Type B pancreatic cell (in vitro differentiated cells): ENCODE measurements around the gene ANKRD12. TPM values are rescaled to one million over a fixed set of nuclear protein-coding genes. Genes with fewer than 3 reads are reported as not detected.
"Not testable (repeated sequence)": the region's sequence is repeated elsewhere in the genome, so short reads cannot be mapped to it uniquely, and the experiment has no call there.

Experiments used
- DNase-seq: peaks from one replicate; pipeline ENCODE4 v3.0.0; 2021; ENCODE audit warnings: mixed read lengths; ENCODE audit not compliant: unreplicated experiment; ENCODE audit errors: extremely low spot score
- H3K27ac Mint-ChIP-seq: 2 replicates; pipeline ENCODE4 v1.8.0; 2021; ENCODE audit warnings: mild to moderate bottlenecking, mixed read lengths
- H3K27me3 Mint-ChIP-seq: 2 replicates; pipeline ENCODE4 v1.8.0; 2021; ENCODE audit warnings: mixed read lengths
- H3K36me3 Mint-ChIP-seq: 2 replicates; pipeline ENCODE4 v1.8.0; 2021; ENCODE audit warnings: mixed read lengths
- H3K4me1 Mint-ChIP-seq: one replicate; pipeline ENCODE4 v1.8.0; 2021; ENCODE audit warnings: mixed read lengths; ENCODE audit not compliant: unreplicated experiment
- H3K4me3 Mint-ChIP-seq: 2 replicates; pipeline ENCODE4 v1.8.0; 2021; ENCODE audit warnings: mild to moderate bottlenecking, mixed read lengths
- H3K9me3 Mint-ChIP-seq: 2 replicates; pipeline ENCODE4 v1.8.0; 2021; ENCODE audit warnings: mixed read lengths
- CTCF ChIP-seq: fragments of 200-600 bp; sonication (generic); conservative IDR thresholded peaks from 2 replicates; pipeline ENCODE4 v1.5.0; 2021; ENCODE audit warnings: antibody characterized with exemption, mild to moderate bottlenecking
- long read RNA-seq: library from polyadenylated mRNA; unstranded; transcript quantifications from one replicate; pipeline ENCODE4 v2.0.0, GENCODE V29; 2020
- total RNA-seq: library from RNA; stranded (reverse); gene quantifications from 2 replicates; pipeline ENCODE4 v1.2.1, GENCODE V29; 2021; ENCODE audit warnings: low replicate concordance

ANKRD12 gene
- 28.2 and 38.8 TPM in 2 replicates for total RNA-seq
- long read RNA-seq, partial matches to known transcripts = 9 of 69 reads
- long read RNA-seq, other reads (novel, unspliced or antisense) = 60 of 69 reads

DNA sequence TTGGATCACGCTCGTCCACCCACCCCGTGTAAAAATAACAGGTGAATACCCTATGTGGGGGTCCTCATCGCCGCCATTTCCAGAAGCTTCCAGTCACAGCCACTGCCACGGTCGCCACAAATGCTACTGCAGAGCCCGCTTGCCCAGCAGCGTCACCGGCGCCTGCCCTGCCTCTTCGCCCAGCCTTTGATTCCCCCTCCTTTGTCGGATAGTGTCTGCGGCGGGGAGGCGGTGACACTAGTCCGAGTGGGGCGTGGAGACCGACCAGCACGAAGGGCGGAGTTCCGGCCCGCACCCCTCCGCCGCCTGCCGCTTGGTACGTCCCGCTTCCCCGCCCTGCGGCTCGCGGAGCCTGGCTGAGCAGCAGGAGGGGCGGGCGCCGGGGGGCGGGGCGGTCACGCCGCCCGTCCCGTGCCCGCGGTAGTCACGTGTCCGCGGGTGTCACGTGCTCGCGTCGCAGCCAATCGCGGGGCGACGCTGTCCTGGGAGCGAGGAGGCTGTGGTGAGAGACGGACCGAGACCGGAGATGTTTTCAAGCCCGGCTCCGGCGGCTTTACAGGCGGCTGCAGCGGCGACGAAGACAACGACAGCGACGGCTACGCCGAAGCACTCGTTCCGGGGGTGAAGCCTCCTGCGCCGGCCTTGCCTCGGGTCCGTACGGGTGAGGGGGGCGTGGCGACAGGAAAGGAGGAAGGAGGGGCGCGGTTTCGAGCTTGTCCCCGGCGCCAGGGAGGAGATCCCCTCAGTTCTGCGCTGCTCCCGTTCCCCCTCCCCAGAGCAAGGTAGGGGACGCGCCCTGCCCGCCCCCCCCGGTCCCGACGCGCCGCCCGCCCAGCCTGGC lies at the start of gene ANKRD12:
TSS of gene ANKRD12 (plus strand) at position 467 of the 841 bp plus-strand sequence. CDS start 45,652 bp downstream, outside the sequence.
- Mint-ChIP-seq H3K9me3 (no peaks in the 10 kb centered on the region), H3K36me3 (peaks cover 10% of the 10 kb centered on the region), H3K4me1 (peaks cover 45% of the 10 kb centered on the region), H3K27me3 (no peaks in the 10 kb centered on the region), H3K4me3 (peak within 1 kb of the TSS; percentile 98), H3K27ac (peak within 1 kb of the TSS; percentile 99)
- TF ChIP-seq CTCF = no peak
- peak; percentile 98 for DNase-seq

DNA sequence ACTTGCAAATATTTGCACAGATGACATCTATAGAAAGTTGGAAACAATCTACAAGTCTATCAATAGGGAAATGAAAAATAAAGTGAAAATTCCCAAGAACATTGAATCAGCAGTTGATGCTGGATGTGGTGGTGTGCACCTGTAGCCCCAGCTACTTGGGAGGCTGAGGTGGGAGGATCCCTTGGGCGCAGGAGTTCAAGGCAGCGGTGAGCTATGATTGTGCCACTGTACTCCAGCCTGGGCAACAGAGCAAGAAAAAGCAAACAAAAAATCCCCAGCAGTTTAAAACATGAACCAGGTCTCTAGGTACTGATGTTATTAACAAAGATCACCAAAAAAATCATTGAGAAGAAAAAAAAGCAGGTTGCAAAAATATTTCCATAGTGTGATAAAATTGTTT lies 49.4 kb upstream of the ANKRD12 start:
- no peaks in the 10 kb centered on the region for H3K36me3 Mint-ChIP-seq
- no peak for TF ChIP-seq CTCF
- no peaks in the 10 kb centered on the region for H3K27me3 Mint-ChIP-seq
- H3K4me3 Mint-ChIP-seq = no peak overlapping the region
- no peak for DNase-seq
- no peak overlapping the region for H3K27ac Mint-ChIP-seq
- H3K9me3 Mint-ChIP-seq = no peaks in the 10 kb centered on the region
- H3K4me1 Mint-ChIP-seq = peaks cover 8% of the 10 kb centered on the region

DNA sequence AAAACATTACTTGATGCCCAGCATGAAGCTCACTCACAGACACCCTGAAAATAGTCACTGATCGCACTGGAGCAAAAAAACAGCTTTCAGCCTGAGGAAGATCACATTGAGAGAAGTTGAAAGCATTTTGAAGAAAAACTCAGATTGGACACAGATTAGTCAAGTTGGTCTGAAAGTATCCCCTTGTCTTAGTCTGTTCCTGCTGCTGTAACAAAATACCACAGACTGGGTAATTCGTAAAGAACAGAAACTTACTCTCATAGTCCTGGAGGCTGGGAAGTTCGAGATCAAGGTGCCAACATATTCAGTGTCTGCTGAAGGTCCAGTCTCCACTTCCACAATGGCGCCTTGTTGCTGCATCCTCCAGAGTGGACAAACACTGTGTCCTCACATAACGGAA lies 48.3 kb upstream of the ANKRD12 start:
- DNase-seq = no peak
- Mint-ChIP-seq H3K4me1 (no peaks in the 10 kb centered on the region), H3K9me3 (no peaks in the 10 kb centered on the region), H3K27me3 (no peaks in the 10 kb centered on the region), H3K27ac (no peak overlapping the region), H3K36me3 (no peaks in the 10 kb centered on the region), H3K4me3 (no peak overlapping the region)
- no peak for TF ChIP-seq CTCF

DNA sequence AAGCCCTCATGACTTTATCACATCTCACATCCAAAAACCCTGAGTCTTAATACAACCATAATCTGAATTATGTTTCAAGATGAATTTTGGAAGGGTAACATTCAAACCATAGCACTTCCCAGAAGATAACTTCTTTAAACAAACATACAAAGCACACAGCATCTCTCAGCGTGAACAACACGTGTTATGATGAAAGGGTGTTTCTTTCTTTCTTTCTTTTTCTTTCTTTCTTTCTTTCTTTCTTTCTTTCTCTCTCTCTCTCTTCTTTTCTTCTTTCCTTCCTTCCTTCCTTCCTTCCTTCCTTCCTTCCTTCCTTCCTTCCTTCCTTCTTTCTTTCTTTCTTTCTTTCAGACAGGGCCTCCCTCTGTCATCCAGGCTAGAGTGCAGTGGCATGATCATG lies 47.9 kb upstream of the ANKRD12 start:
- not testable (repeated sequence) for H3K36me3 Mint-ChIP-seq, H3K27ac Mint-ChIP-seq, DNase-seq, H3K4me1 Mint-ChIP-seq, H3K27me3 Mint-ChIP-seq, H3K9me3 Mint-ChIP-seq, H3K4me3 Mint-ChIP-seq

DNA sequence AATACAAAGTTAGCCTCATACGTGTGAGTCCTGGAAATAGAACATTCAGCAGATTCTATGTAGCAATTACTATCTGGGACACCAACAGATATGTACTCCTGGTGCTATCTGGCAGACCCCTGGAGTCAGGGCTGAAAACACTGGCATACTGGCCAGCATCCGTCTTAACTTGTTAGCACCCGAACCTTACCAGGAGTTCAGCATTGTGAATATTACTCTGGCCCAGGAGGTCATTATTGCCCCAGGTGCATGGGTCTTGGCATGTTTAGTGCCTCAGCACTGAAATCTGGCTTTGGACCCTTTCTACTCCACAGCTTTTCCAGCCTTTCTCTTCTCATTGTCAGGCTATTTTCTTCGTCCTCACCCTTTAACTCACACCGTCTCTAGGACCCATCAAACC lies 46.0 kb upstream of the ANKRD12 start:
- peaks cover 5% of the 10 kb centered on the region for H3K9me3 Mint-ChIP-seq
- TF ChIP-seq CTCF = no peak
- H3K4me1 Mint-ChIP-seq = peaks cover 14% of the 10 kb centered on the region
- H3K4me3 Mint-ChIP-seq = no peak overlapping the region
- H3K27me3 Mint-ChIP-seq = no peaks in the 10 kb centered on the region
- no peak overlapping the region for H3K27ac Mint-ChIP-seq
- H3K36me3 Mint-ChIP-seq = no peaks in the 10 kb centered on the region
- DNase-seq = no peak

DNA sequence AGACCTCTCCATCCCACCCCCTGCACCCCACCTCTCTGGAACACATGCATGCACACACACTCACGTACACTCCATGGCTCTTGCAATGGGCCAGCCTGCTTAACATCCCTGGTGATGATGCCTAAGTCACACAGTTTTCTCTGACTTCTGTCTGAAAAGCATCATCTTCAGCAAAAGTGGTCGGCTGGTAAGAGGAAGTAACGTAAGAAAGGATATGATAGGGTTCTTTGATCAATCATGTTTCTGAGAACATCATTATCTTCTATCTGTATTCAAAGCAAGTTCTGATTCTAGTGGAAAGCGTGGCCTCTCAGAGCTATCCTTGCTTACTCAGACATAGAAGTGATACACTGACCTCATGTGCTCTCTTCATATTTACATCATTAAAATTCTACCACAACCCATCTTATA lies 45.5 kb upstream of the ANKRD12 start:
- Mint-ChIP-seq H3K4me1 (peaks cover 18% of the 10 kb centered on the region), H3K9me3 (peaks cover 5% of the 10 kb centered on the region), H3K4me3 (no peak overlapping the region), H3K27ac (no peak overlapping the region), H3K36me3 (no peaks in the 10 kb centered on the region), H3K27me3 (no peaks in the 10 kb centered on the region)
- no peak for TF ChIP-seq CTCF
- DNase-seq = no peak
